Measurements from ENCODE around the gene MYO7A. TPM values are rescaled to one million over a fixed set of nuclear protein-coding genes. Genes with fewer than 3 reads are reported as not detected.
A peak's percentile ranks its signal among the peaks of the same experiment; 100 is the strongest.

Gene MYO7A
- total RNA-seq, 8 experiments from 2014 or later, result 0.71 to 23.1 (median 5.8) TPM

GRCh38 chr11:77203901-77204753 is 76.1 kb downstream of the MYO7A start:
- WGBS, 10 experiments, result 0 to 88% (median 81%) methylated on average over 1 to 4 of the region's 20 CpGs; no CpG with 5 or more reads in 4 of the 10 experiments
- H3K4me1 ChIP-seq (replicated peaks in 1 of 2), result no peaks in the 10 kb centered on the region
- H3K4me3 ChIP-seq, result no peak overlapping the region
- no peak for ATAC-seq (replicated peaks in 6 of 8)
- H3K27ac ChIP-seq, result no peak overlapping the region
- in situ Hi-C loops (cut with MboI; ENCODE audit: low pct_unique_long_range_greater_than_20kb in 2 of 9, low sequenced_read_pairs in 9 of 9, unreplicated experiment in 9 of 9), result no loop called here

- Histone ChIP-seq H3K27ac (no peak overlapping the region), H3K4me3 (no peak overlapping the region), H3K4me1 (replicated peaks in 1 of 2) (no peaks in the 10 kb centered on the region)
- WGBS, 10 experiments, result 57 to 97% (median 85%) methylated on average over 1 to 4 of the region's 12 CpGs; no CpG with 5 or more reads in 3 of the 10 experiments
- no peak for ATAC-seq (replicated peaks in 6 of 8)
- in situ Hi-C loops (cut with MboI; ENCODE audit: low pct_unique_long_range_greater_than_20kb in 2 of 9, low sequenced_read_pairs in 9 of 9, unreplicated experiment in 9 of 9), result no loop called here
Measured at GRCh38 chr11:77204754-77205466, 76.9 kb downstream of the MYO7A start.

DNA sequence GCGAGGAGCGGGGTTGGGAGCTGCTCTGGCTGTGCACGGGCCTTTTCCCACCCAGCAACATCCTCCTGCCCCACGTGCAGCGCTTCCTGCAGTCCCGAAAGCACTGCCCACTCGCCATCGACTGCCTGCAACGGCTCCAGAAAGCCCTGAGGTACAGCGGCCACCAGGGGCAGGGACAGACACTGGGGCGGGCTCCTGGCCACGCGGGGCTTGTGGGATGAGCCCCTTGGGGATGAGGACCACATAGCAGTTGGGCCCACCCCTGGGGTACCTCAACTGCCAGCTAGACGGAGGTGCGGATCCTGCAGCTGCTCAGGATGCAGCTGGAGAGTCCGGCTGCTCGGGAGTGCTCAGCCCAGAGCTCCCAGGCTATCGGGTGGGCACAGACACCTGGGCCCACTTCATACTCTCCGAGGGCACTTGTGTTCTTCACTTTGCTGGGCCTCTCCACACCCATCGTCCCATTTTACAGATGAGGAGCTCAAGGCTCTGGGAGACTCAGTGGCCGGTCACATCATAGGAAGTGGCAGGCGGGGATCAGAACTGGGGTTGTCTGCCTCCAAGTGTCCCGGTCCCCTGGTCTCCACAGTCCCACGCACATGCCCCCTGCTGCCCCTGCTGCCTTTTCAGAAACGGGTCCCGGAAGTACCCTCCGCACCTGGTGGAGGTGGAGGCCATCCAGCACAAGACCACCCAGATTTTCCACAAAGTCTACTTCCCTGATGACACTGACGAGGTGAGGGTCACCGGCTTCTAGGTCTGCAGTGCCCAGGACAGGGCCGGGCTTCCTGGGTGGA is 77.6 kb downstream of the MYO7A start:
- H3K4me3 ChIP-seq, result no peak overlapping the region
- WGBS, 10 experiments, result 80 to 100% methylated on average over 2 to 3 of the region's 30 CpGs; no CpG with 5 or more reads in 8 of the 10 experiments
- H3K27ac ChIP-seq, result no peak overlapping the region
- H3K4me1 ChIP-seq (replicated peaks in 1 of 2), result no peaks in the 10 kb centered on the region
- no peak for ATAC-seq (replicated peaks in 6 of 8)
- in situ Hi-C loops (cut with MboI; ENCODE audit: low pct_unique_long_range_greater_than_20kb in 2 of 9, low sequenced_read_pairs in 9 of 9, unreplicated experiment in 9 of 9), result no loop called here

- Histone ChIP-seq H3K4me3 (no peak overlapping the region), H3K4me1 (replicated peaks in 1 of 2) (no peaks in the 10 kb centered on the region), H3K27ac (no peak overlapping the region)
- in situ Hi-C loops (cut with MboI; ENCODE audit: low pct_unique_long_range_greater_than_20kb in 2 of 9, low sequenced_read_pairs in 9 of 9, unreplicated experiment in 9 of 9), result no loop called here
- 69 to 90% (median 79%) methylated on average over 2 to 3 of the region's 13 CpGs; no CpG with 5 or more reads in 6 of the 10 experiments for WGBS, 10 experiments
- no peak for ATAC-seq (replicated peaks in 6 of 8)
Measured at GRCh38 chr11:77206264-77207018, 78.4 kb downstream of the MYO7A start.

GRCh38 chr11:77207019-77207485 is 79.0 kb downstream of the MYO7A start:
- Histone ChIP-seq H3K27ac (no peak overlapping the region), H3K4me1 (replicated peaks in 1 of 2) (no peaks in the 10 kb centered on the region), H3K4me3 (no peak overlapping the region)
- in situ Hi-C loops (cut with MboI; ENCODE audit: low pct_unique_long_range_greater_than_20kb in 2 of 9, low sequenced_read_pairs in 9 of 9, unreplicated experiment in 9 of 9), result no loop called here
- WGBS, 10 experiments, result 60 to 83% (median 80%) methylated on average over 1 to 3 of the region's 10 CpGs; no CpG with 5 or more reads in 4 of the 10 experiments
- no peak for ATAC-seq (replicated peaks in 6 of 8)

DNA sequence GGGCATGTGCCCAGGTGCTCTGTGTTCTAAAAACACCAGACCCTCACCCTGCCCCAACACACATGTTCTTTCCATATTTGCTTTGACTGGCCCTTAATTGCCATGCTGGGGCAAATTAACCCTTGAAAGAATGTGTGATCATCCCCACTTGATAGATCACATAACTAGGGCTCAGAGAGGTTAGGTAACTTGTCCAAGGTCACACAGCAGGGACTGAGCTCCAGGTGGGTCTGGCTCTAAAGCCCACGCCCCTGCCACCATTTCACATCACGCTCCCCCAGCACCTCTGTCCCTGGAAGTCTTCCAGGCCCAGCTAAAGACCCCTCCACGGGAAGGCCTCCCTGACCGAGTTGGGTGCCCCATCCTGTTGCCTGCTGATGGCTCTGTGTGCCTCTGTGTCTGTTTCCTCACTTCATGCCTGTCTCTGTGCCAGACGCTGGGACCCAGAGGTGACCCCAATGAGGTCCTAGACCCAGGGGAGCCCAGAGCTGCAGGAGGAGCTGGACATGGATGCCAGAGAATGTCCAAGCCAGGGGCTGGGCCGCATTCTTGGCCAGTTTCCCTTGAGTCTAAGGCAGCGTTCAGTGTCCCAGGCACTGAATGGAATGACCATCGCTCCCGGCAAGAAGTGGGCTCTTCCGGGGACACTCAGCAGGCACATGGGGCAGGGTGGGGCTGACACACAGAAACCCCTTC is 79.7 kb downstream of the MYO7A start:
- in situ Hi-C loops (cut with MboI; ENCODE audit: low pct_unique_long_range_greater_than_20kb in 2 of 9, low sequenced_read_pairs in 9 of 9, unreplicated experiment in 9 of 9), result no loop called here
- H3K4me3 ChIP-seq, result no peak overlapping the region
- H3K27ac ChIP-seq, result no peak overlapping the region
- ATAC-seq (replicated peaks in 6 of 8), result peak in 1 of 8 experiments; percentile 63
- no peaks in the 10 kb centered on the region for H3K4me1 ChIP-seq (replicated peaks in 1 of 2)
- 49 to 90% (median 80%) methylated on average over 2 to 5 of the region's 10 CpGs; no CpG with 5 or more reads in 6 of the 10 experiments for WGBS, 10 experiments

- WGBS, 10 experiments, result 14 to 100% (median 82%) methylated on average over 1 to 4 of the region's 11 CpGs; no CpG with 5 or more reads in 5 of the 10 experiments
- Histone ChIP-seq H3K4me3 (no peak overlapping the region), H3K27ac (no peak overlapping the region), H3K4me1 (replicated peaks in 1 of 2) (no peaks in the 10 kb centered on the region)
- in situ Hi-C loops (cut with MboI; ENCODE audit: low pct_unique_long_range_greater_than_20kb in 2 of 9, low sequenced_read_pairs in 9 of 9, unreplicated experiment in 9 of 9), result no loop called here
- ATAC-seq (replicated peaks in 6 of 8), result no peak
Measured at GRCh38 chr11:77208535-77208934, 80.5 kb downstream of the MYO7A start.

- Histone ChIP-seq H3K4me1 (replicated peaks in 1 of 2) (no peaks in the 10 kb centered on the region), H3K4me3 (no peak overlapping the region), H3K27ac (no peak overlapping the region)
- in situ Hi-C loops (cut with MboI; ENCODE audit: low pct_unique_long_range_greater_than_20kb in 2 of 9, low sequenced_read_pairs in 9 of 9, unreplicated experiment in 9 of 9), result no loop called here
- ATAC-seq (replicated peaks in 6 of 8), result no peak
- 38 to 100% (median 64%) methylated on average over 1 to 3 of the region's 4 CpGs; no CpG with 5 or more reads in 4 of the 10 experiments for WGBS, 10 experiments
Measured at GRCh38 chr11:77209663-77210062, 81.6 kb downstream of the MYO7A start.

DNA sequence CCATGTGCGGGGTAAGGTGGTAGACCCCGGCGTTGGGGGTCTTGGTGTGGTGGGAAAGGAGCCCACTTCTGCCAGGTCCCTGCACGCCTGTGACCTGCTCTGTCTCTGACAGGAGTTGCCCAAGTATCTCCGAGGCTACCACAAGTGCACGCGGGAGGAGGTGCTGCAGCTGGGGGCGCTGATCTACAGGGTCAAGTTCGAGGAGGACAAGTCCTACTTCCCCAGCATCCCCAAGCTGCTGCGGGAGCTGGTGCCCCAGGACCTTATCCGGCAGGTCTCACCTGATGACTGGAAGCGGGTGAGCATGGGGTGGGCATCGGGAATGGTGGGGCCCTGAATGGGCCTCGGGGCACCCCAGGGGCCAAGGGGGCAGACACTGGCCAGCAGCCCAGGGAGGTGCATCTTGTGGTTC is 83.0 kb downstream of the MYO7A start:
- no peaks in the 10 kb centered on the region for H3K4me1 ChIP-seq (replicated peaks in 1 of 2)
- no peak overlapping the region for H3K4me3 ChIP-seq
- in situ Hi-C loops (cut with MboI; ENCODE audit: low pct_unique_long_range_greater_than_20kb in 2 of 9, low sequenced_read_pairs in 9 of 9, unreplicated experiment in 9 of 9), result no loop called here
- H3K27ac ChIP-seq, result no peak overlapping the region
- WGBS, 10 experiments, result 91 to 100% methylated on average over 2 to 7 of the region's 14 CpGs; no CpG with 5 or more reads in 8 of the 10 experiments
- no peak for ATAC-seq (replicated peaks in 6 of 8)

DNA sequence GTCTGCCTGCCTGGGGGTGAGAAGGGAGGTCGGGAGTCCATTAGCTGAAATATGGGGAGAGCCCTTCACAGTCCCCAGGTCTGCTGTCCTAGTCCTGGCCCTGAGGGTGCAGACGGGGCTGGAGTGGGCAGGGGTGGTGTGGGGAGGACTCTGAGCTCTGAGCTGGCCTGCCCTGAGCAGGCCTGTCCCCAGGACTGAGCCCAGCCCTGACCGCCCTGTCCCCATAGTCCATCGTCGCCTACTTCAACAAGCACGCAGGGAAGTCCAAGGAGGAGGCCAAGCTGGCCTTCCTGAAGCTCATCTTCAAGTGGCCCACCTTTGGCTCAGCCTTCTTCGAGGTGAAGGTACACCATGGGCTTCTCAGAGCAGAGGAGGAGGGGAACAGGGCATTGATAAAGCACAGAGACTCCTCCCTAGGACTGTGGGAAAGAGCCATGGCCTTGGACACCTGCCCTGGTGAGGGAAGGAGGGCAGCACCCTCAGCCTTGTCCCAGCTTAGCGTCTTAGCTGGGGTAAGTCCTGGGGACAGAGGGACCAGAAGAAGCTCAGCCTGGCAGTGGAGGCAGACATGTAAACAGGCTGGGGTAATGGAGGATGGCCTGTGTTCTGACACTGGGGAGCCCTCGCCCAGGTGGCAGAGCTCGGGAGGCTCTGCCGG is 83.7 kb downstream of the MYO7A start:
- Histone ChIP-seq H3K27ac (no peak overlapping the region), H3K4me3 (no peak overlapping the region), H3K4me1 (replicated peaks in 1 of 2) (no peaks in the 10 kb centered on the region)
- no peak for ATAC-seq (replicated peaks in 6 of 8)
- WGBS, 10 experiments, result 53 to 100% (median 80%) methylated on average over 1 to 5 of the region's 11 CpGs; no CpG with 5 or more reads in 2 of the 10 experiments
- in situ Hi-C loops (cut with MboI; ENCODE audit: low pct_unique_long_range_greater_than_20kb in 2 of 9, low sequenced_read_pairs in 9 of 9, unreplicated experiment in 9 of 9), result no loop called here

- in situ Hi-C loops (cut with MboI; ENCODE audit: low pct_unique_long_range_greater_than_20kb in 2 of 9, low sequenced_read_pairs in 9 of 9, unreplicated experiment in 9 of 9), result no loop called here
- no peak for ATAC-seq (replicated peaks in 6 of 8)
- no peak overlapping the region for H3K4me3 ChIP-seq
- no peaks in the 10 kb centered on the region for H3K4me1 ChIP-seq (replicated peaks in 1 of 2)
- no peak overlapping the region for H3K27ac ChIP-seq
- WGBS, 10 experiments, result 70 to 100% (median 88%) methylated on average over 1 to 3 of the region's 8 CpGs; no CpG with 5 or more reads in 5 of the 10 experiments
Measured at GRCh38 chr11:77212314-77213007, 84.4 kb downstream of the MYO7A start.

Measured in motor neuron (in vitro differentiated cells).